ENCODE measurements around the gene EYA3.

Gene EYA3

DNA sequence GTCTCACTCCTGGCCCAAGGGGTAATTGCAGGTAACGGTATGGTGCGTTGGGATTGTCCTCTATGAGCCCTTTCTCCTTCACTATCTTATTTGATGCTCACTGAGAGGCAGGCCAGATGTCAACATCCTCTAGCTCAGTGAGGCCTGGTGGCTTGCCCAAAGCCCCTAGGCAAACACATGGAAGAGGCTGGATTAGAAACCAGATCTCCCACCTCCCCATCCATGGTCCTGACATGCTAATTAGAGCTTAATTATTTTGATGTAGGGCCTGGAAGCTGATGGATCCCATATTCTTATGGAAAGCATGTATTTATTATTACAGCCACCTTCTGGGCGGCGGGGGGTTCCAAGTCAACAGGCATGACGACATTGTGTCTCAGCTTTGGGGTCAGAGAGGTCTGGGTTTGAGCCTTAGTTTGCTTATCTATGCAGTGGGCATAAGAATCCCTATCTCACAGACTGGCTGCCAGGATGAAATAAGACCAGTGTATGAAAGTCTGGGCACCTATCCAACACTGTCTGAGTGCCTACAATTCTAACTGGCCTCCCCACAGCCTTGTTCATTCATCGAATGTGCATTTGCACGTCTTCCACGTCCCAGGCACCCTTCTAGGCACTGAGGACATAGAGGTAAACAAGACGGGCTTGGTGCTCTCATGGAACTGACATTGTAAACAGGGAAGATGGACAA lies 147.4 kb downstream of the EYA3 start:
- no peak for DNase-seq (ENCODE audit: low read depth in 1 of 2, low spot score in 1 of 2)

DNA sequence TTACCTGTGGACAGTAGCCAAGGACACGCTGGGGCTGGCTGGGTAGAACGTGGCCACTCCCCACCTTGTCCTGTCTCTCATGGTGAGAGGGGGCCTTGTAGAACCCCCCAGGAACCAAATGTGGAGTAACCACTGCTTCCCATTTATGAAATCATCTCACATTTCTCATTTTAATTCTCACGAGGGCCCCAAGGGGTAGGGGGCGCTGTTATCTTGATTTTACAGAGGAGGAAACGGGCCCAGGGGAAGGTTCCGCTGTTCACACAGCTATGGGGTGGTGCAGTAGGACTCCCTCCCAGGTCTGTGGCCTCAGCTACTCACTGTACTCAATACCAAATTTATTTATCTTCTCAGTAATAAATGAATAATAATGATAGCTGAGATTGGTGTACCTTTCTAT lies 148.1 kb downstream of the EYA3 start:
- DNase-seq (ENCODE audit: low read depth in 1 of 2, low spot score in 1 of 2): peak; percentile 25 to 66

DNA sequence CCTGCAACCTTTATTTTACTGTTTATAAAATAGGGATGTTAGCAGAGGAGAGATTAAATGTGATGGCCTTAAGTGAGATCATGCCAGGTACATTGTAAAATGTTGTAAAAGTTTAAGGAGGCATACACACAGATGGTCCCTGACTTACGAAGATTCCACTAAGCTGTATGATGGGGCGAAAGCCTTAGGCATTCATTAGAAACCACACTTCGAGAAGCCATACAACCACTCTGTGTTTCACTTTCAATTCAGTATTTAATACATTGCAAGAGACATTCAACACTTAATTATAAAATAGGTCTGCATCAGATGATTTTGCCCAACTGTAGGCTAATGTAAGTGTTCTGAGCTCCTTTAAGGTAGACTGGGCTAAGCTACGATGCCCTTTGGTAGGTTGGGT lies 149.9 kb downstream of the EYA3 start:
- no peak for DNase-seq (ENCODE audit: low read depth in 1 of 2, low spot score in 1 of 2)

DNA sequence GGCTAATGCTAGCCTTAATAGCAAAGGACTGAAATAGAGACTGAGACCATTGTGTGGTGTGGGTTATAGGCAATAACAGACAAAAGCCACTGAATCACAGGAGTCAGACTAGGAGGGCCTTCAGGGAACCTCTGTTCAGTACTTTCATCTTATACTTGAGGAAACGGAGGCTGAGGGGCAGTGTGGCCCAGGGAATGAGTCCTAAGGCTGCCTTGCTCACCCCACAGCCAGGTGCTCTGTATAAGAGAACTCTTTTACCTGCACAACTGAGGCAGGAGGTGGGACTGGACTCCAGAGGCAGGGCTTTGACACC lies 150.9 kb downstream of the EYA3 start:
- DNase-seq (ENCODE audit: low read depth in 1 of 2, low spot score in 1 of 2): no peak

DNA sequence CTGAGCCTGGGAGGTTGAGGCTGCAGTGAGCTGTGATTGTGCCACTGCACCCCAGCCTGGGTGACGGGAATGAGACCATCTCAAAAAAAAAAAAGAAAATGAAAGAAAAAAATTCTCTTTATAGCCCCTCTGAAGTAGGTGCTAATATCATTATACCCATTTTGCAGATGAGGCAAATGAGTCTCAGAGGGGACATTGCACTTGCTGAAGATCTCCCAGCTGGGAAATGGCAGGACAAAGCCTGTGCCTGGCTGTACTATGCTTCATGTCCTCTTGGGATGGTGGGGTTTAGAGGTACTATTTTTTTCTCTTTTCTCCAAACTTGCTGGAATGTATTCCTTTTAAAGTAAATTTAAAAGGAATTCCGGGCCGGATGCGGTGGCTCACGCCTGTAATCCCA lies 152.0 kb downstream of the EYA3 start:
- no peak for DNase-seq (ENCODE audit: low read depth in 1 of 2, low spot score in 1 of 2)

DNA sequence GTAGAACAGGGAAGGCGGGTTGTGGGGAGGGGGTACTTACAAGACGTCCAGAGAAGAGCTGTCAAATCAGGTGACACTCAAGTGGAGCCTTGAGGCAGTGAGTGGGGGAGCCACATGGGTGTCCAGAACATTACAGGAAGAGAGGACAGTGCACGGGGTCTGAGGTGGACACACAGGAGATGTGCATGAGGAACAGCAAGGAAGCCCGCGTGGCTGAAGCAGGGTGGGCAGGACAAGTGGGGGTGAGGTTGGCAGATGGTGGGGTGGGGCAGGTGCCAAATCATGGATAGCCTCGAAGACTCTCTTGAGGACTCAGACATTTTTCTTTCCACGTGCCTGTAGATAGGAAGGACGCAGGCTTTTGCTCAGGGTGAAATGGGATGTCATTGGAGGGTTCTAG lies 152.7 kb downstream of the EYA3 start:
- DNase-seq (ENCODE audit: low read depth in 1 of 2, low spot score in 1 of 2): no peak

DNA sequence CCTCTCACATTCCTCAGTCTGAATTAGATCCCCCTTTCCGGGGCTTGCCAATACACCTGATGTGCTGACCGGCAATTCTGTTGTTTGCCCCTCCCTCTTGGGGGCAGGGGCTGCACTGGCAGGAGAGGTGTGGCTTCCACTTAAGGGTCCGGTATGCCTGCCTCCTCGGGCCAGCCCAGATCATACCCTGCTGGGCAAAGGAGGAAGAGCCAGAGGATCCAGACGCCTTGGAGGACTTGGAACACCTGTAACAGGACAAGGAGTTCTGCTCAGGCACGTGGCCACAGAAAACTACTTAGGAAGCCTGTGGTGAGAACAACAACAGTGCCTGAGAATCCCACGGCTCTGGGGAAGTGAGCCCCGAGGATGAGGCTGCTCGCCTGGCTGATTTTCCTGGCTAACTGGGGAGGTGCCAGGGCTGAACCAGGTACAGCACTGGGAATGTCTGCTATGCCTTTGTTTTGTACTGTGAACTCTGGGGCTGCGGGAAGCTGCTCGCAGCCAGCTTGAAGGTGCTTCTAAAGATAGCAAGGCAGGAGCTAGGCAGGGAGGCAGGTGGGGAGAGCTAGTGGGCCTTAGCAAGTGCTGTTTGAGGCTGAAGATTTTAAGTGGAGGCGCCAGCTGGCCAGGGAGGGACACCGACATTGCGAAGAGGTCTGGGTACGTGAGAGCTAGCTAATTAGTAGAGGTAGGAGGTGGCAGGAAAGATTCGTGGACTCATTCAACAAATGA lies 153.4 kb downstream of the EYA3 start, which contains the start of gene SMPDL3B:
Gene SMPDL3B, plus strand, starts transcription at position 183 of the 732 bp plus-strand sequence. Its CDS starts 184 bp downstream, at position 367.
- DNase-seq (ENCODE audit: low read depth in 1 of 2, low spot score in 1 of 2): no peak

DNA sequence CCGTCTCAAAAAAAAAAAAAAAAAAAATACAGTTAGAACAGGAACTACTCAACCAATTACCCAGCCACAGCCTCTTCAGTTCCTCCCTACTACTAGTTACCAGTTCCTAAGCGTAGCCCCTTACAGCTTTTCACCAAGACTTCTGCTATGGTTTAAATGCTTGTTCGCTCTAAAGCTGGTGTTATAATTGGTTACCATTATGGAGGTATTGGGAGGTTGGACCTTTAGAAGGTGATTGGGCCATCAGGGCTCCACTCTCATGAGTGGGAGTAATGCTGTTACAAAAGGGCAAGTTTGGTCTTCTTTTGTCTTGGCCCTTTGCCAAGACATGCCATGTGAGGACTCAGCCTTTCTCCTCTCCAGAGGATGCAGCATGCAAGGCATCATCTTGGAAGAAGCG lies 156.7 kb downstream of the EYA3 start:
- no peak for DNase-seq (ENCODE audit: low read depth in 1 of 2, low spot score in 1 of 2)

DNA sequence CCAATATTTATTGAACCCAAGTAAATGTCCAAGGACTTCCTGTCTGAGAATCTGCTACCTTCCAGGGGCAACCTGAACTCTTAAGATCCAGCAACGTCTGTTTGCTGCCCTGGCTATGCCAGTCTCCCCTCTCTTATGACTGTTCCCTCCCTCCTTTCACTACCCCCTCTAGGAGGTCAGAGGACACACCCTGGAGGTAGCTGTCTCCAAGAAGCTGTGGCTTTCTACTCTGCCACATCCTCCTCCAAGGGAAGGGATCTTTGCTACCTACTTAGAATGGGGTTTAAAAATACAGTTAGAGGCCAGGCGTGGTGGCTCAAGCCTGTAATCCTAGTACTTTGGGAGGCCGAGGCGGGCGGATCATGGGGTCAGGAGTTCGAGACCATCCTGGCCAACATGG lies 157.2 kb downstream of the EYA3 start:
- DNase-seq (ENCODE audit: low read depth in 1 of 2, low spot score in 1 of 2): no peak

DNA sequence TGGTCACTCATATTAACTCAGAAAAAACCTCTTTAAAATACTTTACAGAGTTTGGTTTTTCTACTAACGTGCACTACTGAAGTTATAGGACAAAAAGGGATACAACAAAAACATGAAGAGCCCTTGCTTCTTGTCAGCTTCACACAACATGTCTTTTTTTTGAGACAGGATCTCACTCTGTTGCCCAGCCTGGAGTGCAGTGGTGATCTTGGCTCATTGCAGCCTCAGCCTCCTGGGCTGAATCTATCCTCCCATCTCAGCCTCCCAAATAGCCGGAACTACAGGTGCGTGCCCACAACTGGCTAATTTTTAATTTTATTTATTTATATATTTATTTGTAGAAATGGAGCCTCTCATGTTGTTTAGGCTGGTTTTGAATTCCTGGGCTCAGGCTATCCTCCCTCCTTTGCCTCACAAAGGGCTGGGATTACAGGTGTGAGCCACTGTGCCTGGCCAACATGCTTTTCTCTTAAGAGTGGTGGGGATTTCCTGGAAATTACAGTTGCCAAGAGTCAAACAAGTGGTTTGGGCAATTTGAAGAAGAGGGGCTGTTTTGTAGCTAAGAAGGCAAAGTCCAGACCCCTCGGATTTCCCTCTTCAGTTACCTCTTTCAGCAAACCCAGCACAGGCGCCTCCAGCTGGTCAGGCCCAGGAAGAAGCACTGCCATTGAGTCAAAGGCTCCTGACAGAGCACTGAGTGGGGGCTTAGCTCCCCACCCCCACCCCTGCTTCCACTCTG lies 160.0 kb downstream of the EYA3 start:
- no peak for DNase-seq (ENCODE audit: low read depth in 1 of 2, low spot score in 1 of 2)

DNA sequence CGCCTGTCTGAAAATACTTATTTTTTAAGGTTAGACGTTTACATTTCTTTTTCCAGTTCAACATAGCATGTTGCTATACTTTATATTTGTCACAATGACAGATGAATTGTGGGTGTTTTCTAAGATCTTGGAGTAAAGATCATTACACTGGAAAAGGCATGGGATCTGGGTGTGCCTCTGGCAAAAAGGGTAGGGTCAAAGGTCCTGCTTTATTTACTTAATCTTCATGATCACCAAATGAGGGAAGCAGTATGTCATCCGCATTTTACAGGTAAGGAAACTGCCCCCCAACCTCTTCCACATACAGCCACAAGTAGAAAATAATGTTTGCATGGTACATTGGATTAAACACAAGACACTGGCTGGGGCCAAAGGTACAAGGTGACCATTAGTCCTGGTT lies 166.1 kb downstream of the EYA3 start:
- DNase-seq (ENCODE audit: low read depth in 1 of 2, low spot score in 1 of 2): no peak
